Epithelial cell of proximal tubule (primary cell): Measurements from ENCODE around the gene B4GALT5. TPM values are rescaled to one million over a fixed set of nuclear protein-coding genes. Genes with fewer than 3 reads are reported as not detected.

ENCODE experiments used
- DNase-seq: peaks from one replicate; pipeline ENCODE4 v3.0.0-alpha.2; 2011; ENCODE audit warnings: low read depth
- H3K4me3 ChIP-seq: 2 replicates; pipeline ENCODE4 v1.5.1; 2011; ENCODE audit warnings: low read depth, mild to moderate bottlenecking, low read length
- CTCF ChIP-seq: conservative IDR thresholded peaks from 2 replicates; pipeline ENCODE4 v1.5.1; 2012; ENCODE audit warnings: low read depth, mild to moderate bottlenecking, low read length
- total RNA-seq: library from RNA; depleted of rRNA; stranded (reverse); fragments of >200 nt; gene quantifications from 2 replicates; pipeline ENCODE4 v1.2.3, GENCODE V29; 2015

The B4GALT5 gene
- total RNA-seq, 1 donor from 2014 or later, result 27.4 TPM

- TF ChIP-seq CTCF, result no peak
- no peak overlapping the region for H3K4me3 ChIP-seq
- no peak for DNase-seq
These were observed 28.5 kb downstream of the B4GALT5 start for GRCh38 chr20:49685161-49685601.

GRCh38 chr20:49684335-49684997 is 29.2 kb downstream of the B4GALT5 start:
- no peak for TF ChIP-seq CTCF
- DNase-seq, result no peak
- H3K4me3 ChIP-seq, result no peak overlapping the region

GRCh38 chr20:49682798-49683197 is 30.9 kb downstream of the B4GALT5 start:
- TF ChIP-seq CTCF, result no peak
- H3K4me3 ChIP-seq, result no peak overlapping the region
- DNase-seq, result no peak

GRCh38 chr20:49682278-49682677 is 31.4 kb downstream of the B4GALT5 start:
- no peak overlapping the region for H3K4me3 ChIP-seq
- TF ChIP-seq CTCF, result no peak
- DNase-seq, result no peak

GRCh38 chr20:49681850-49682216 is 31.8 kb downstream of the B4GALT5 start:
- TF ChIP-seq CTCF, result no peak
- DNase-seq, result no peak
- H3K4me3 ChIP-seq, result no peak overlapping the region

- no peak overlapping the region for H3K4me3 ChIP-seq
- no peak for TF ChIP-seq CTCF
- DNase-seq, result no peak
These were observed 33.2 kb downstream of the B4GALT5 start for GRCh38 chr20:49680484-49680883.

GRCh38 chr20:49679634-49680033 is 34.0 kb downstream of the B4GALT5 start:
- no peak overlapping the region for H3K4me3 ChIP-seq
- no peak for TF ChIP-seq CTCF
- no peak for DNase-seq
